NOMO-1 (cell line): Measurements from ENCODE around the gene KRT34.
"Not testable (repeated sequence)": the region's sequence is repeated elsewhere in the genome, so short reads cannot be mapped to it uniquely, and the experiment has no call there.

Experiments used
- DNase-seq, 2 experiments: peaks; one replicate each; lab custom pipeline; 2025; ENCODE audit not compliant: unreplicated experiment in 2 of 2; lab: John Stamatoyannopoulos, UW

KRT34 gene

GRCh38 chr17:41381943-41382342 is at the start of gene KRT34:
Gene KRT34, minus strand, starts transcription at chr17:41382306. Its CDS starts 60 bp downstream, at chr17:41382246.
- not testable (repeated sequence) for DNase-seq

DNA sequence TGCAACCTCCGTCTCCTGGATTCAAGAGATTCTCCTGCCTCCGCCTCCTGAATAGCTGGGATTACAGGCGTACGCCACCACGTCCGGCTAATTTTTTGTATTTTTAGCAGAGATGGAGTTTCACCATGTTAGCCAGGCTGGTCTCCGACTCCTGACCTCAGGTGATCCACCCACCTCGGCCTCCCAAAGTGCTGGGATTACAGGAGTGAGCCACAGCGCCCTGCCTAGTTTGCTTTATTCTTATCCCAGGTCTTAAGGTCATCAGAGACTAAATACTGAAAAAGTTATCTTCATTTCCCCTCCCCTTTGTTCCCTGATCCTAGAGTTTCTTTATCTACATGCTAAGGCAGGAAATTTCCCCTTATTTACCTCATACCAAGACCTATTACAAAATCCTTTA is 48.3 kb upstream of the KRT34 start:
- not testable (repeated sequence) for DNase-seq

- no peak for DNase-seq
Measured at GRCh38 chr17:41429667-41430066, 47.6 kb upstream of the KRT34 start.

DNA sequence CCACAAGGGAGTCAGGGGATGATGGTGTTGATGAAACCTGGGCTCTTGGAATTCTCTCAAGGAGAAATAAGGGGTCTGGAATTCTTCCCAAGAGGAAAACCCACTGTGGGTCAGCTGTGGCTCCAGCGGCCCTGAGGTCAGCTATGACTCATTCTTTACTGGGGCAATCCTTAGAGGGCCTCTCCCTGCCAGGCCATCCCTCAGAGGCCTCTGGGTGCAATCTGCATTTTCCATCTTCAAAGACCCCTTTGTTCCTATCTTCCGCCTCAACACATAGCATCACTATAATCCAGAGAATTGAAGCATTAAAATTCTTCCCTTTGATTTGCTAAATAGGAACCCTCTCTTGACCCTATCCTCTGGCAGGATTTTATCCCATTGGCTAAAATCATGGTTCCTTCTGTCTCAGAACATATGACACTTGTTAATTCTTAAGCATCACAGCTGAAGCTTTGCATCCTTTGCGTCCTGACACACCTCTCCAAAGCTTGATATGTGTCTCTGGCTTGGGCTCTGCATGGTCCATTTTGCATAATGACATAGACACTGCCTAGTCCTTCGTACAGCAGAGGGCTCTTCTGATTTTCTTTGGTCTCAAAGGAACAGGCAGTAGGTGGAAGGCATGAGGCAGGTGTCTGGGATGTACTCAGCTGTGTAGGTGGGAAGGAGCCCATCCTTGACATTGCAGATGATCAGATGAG is 46.6 kb upstream of the KRT34 start:
- DNase-seq: no peak

DNA sequence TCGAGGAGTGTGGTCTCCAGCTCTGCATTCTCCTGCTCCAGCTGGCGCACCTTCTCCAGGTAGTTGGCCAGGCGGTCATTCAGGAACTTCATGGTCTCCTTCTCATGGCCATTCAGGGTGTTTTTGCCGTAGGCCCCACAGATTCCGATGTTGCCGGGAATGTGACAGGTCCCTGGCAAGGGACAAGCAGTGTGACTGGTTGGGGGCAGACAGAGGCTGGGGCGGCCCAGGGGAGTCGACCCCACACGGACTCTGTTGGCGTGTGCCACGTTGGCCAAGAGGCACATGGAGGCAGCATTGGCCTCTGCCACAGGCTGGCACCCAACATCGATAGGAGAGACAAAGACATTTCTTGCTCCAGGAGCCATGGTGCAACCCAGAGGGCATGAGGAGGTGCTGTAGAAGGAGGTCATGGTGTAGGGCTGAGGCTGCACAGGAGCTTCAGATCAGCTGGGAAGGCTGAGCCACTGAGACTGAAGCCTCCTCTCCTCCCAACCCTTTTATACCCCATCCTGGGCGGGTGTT is 42.1 kb upstream of the KRT34 start, which contains the start of gene KRT37:
TSS of gene KRT37 (minus strand) at position 475 of the 525 bp plus-strand sequence. CDS start at position 413, 62 bp downstream.
- DNase-seq: no peak

- not testable (repeated sequence) for DNase-seq
Measured at GRCh38 chr17:41422586-41422985, 40.5 kb upstream of the KRT34 start.

GRCh38 chr17:41421617-41422016 is 39.5 kb upstream of the KRT34 start:
- DNase-seq: no peak

GRCh38 chr17:41421116-41421515 is 39.0 kb upstream of the KRT34 start:
- DNase-seq: no peak

DNA sequence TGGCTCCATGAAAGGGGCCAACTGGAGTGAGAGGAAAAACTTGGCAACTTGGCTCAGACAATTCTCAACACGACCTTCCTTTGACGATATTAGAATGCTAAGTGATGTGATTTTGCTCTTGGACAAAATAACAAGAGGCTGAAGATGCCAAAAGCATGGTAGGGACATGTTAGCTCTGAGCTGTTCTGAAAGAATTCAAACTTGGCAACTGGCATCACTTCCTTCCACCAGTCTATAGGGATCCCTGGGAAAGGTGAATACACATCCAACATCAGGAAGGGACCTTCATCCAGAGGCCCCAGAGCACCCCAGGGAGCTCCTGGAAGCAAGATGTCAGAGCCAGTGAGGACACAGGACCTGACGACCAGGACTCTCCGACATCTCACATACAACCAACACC is 38.0 kb upstream of the KRT34 start:
- DNase-seq: no peak

- DNase-seq: no peak
Measured at GRCh38 chr17:41419716-41420115, 37.6 kb upstream of the KRT34 start.

DNA sequence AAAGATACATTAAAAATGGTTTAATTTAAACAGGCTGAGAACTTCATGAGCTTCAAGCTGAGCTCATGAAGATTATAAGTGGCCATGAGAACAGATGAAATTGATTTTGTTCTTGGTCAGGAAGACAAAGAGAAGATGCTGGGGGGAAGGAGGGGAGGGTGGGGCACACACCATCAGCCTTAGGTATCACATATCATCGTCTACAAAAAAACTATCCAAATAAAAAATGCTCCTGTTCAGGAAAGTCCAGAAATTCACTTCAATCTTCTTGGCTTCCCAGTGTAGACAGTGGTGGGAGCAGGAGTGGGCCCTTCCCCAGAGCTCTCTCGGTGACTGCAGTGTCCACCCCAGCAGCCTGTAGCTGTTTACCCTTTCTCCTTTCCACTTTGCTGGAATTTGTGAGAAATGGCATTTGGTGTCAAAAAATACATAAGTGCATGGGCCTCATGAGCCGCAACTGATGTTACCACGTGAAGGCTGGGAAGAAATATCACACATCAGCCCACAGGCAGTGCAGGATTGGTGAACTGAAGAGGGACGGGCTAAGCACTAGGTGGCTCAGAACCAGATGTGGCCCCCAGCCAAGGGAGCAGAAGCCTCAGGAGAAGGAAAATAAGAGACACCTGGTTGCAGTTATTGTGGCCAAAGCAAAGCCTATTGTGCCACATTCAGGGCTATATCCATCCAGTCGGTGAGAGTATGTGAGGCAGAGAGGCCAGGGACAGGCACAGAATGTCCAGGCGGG is 36.2 kb upstream of the KRT34 start:
- no peak for DNase-seq

GRCh38 chr17:41417576-41418015 is 35.5 kb upstream of the KRT34 start:
- DNase-seq: peak; percentile 27 to 58

DNA sequence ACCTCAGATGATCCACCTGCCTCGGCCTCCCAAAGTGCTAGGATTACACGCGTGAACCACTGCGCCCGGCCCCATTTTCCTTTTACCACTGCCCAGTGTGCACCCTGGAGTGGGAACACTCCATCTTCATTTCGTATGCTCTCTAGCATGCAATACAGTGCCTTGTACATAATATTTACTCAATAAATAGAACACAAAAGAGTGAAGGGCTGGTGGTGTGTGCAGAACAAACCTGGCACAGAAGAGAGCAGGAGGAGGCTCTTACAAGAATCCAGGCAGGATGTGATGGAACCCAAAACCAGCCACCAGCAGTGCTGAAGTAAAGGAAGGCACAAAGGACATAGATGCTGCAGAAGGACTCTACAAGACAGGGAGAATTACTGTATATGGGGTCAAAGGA is 35.0 kb upstream of the KRT34 start:
- no peak for DNase-seq

DNA sequence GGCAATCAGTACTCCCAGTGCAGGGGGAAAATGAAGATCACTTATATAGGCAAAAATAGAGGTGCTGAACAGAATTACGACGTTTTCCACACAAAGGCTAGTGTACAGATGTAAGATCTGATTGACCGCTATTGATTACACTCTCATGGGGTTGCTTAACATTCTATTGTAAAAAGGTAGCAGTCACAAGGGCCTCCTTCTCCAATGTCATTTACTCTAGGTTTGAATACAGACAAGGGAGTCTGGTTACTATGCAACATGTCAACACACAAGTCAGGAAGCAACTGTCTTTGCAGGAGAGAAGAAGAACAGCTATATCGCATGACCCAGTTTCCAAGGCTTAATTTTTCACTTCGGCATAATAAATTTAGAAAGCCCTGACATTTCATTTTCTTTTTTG is 34.4 kb upstream of the KRT34 start:
- DNase-seq: no peak

DNA sequence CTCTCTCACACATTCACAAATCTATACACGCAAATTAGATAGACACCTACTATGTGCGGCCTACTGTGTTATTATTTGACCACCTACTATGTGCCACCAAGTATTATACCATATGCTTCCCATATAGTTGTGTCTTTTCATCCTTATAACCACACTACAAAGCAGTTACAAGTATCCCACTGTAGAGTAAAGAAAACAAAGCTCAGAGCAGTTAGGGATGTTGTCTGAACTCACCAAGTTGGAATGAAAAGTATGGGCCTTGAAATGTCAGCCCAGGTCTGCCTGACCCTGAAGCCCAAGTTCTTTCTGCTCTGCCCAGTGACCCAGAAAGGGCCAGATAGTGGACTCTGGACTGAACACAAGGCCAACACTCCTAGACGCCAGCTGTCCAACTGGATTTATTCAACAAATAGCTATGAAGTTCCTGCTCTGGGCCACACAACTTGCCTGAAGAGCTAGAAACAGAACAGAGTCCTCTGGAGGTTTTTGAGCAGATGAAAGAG is 33.8 kb upstream of the KRT34 start:
- no peak for DNase-seq

DNA sequence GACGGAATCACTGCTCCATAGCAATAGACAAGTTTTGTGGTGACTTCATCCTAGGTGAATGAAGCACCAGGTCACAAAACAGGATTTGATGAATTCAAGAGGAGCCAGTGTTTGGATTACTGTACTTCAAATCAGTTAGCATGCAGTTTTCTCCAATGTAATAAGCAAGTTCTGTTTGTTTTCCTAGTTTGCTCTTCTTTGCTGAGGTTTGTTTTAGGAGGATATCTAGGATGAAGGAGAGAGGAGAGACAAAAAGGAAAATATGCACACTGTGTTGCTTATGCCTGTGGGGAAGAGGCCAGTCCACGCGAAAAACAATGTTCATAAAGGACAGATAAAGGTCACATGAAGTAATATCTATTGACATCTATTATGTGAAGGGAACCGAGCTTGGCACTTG is 33.3 kb upstream of the KRT34 start:
- DNase-seq: no peak

GRCh38 chr17:41413982-41414381 is 31.9 kb upstream of the KRT34 start:
- DNase-seq: no peak

DNA sequence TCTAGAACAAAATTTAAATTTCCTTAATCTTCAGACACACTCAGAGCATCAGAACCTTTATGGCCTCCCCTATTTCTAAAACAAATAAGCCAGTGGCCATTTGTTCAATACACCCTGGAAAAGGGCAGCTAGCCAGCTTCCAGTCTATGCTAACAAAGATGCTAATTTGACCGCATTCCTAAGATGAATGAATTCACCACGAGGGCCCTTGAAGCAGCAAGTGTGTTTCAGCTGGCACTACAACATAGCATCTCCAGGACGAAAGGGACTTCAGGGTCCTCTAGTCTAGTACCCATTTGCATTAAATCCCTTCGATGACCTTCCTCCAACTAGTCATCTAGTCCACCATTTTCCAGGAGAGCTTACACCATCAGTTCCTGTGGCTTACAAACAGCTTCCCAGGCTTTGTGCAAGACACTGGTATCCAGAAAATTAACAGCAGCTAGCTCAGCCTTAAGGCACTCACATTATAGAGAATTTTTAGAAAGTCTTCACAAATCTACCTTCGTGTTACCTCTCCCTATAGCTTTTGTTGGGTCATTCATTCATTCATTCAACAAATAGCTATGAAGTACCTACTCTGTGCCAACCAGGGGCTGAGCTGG is 31.3 kb upstream of the KRT34 start:
- DNase-seq: no peak

- DNase-seq: no peak
Measured at GRCh38 chr17:41411072-41411840, 29.1 kb upstream of the KRT34 start.

DNA sequence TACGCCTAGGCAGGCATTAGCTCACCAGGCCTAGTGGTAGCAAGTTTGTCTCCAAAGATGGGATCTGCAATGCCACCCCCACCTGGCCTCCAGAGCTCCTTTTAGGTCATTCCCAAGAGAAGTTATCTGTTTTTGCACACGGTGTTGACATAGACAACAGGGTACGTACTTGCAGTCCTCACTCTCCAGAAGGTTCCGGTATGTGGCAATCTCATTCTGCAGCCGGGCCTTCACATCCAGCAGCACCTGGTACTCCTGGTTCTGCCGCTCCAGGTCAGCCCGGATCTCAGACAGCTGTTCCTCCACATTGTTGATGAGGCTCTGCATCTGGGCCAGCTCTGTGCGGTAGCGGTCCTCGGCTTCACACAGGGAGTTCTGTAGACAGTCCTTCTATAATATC is 25.1 kb upstream of the KRT34 start:
- no peak for DNase-seq

DNA sequence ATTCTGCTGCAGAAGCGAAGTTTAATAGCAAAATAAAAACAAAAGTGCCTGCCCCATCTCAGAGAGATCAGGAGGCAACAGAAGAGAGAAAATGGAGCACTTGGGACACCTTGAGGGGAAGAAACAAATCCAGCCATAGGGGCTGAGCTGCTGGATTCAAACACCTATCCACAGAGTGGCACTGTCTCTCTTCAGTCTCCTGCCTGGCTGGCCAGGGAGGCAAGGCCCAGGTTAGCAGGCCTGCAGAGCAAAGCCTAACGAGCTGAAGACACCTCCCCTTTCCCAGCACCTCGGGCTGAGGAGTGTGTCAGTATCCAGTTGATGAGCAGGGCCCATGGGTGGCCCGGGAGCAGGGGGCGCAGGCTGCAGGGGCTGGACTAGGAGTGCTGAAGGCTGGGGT is 24.1 kb upstream of the KRT34 start:
- no peak for DNase-seq
